Fibroblast of lung (primary cell): ENCODE data around the gene ABLIM2. TPM values are rescaled to one million over a fixed set of nuclear protein-coding genes. Genes with fewer than 3 reads are reported as not detected.
A peak's percentile ranks its signal among the peaks of the same experiment; 100 is the strongest.

Experiments
- DNase-seq, 2 donors: peaks; one replicate each; pipeline versions ENCODE4 v3.0.0 to v3.0.0-alpha.2; 2010; ENCODE audit warnings: low read depth in 2 of 2
- H2AFZ ChIP-seq: 2 replicates; pipeline ENCODE4 v1.5.1; 2012; ENCODE audit warnings: low read length, control low read depth, inconsistent platforms
- H3K27ac ChIP-seq: 2 replicates; pipeline ENCODE4 v1.5.1; 2011; ENCODE audit warnings: low read length, control low read depth; ENCODE audit not compliant: insufficient read depth
- H3K27me3 ChIP-seq: 2 replicates; pipeline ENCODE4 v1.5.1; 2011; ENCODE audit warnings: mild to moderate bottlenecking, low read length; ENCODE audit not compliant: control insufficient read depth, insufficient read depth
- H3K36me3 ChIP-seq: 2 replicates; pipeline ENCODE4 v1.5.1; 2011; ENCODE audit warnings: low read length; ENCODE audit not compliant: control insufficient read depth, insufficient read depth
- H3K4me1 ChIP-seq: 2 replicates; pipeline ENCODE4 v1.5.1; 2011; ENCODE audit warnings: low read length; ENCODE audit not compliant: control insufficient read depth, insufficient read depth; ENCODE audit errors: extremely low read depth
- H3K4me2 ChIP-seq: 2 replicates; pipeline ENCODE4 v1.5.1; 2011; ENCODE audit warnings: low read length, control low read depth; ENCODE audit not compliant: insufficient read depth; ENCODE audit errors: extremely low read depth
- H3K4me3 ChIP-seq, 4 experiments: fragments of 200-600 bp in 1 of 4; sonication (generic) in 1 of 4; replicated peaks in 1 of 4; 2 replicates each; pipeline ENCODE4 v1.5.1; 2011 to 2016; ENCODE audit warnings: low read length in 4 of 4, low read depth in 3 of 4, mild to moderate bottlenecking in 3 of 4, control low read depth in 2 of 4, inconsistent platforms in 1 of 4, mixed read lengths in 1 of 4; ENCODE audit not compliant: insufficient read depth in 1 of 4; ENCODE audit errors: control extremely low read depth in 1 of 4
- H3K79me2 ChIP-seq: 2 replicates; pipeline ENCODE4 v1.5.1; 2012; ENCODE audit warnings: mild to moderate bottlenecking, low read length, inconsistent platforms; ENCODE audit not compliant: control insufficient read depth, insufficient read depth
- H3K9ac ChIP-seq: 2 replicates; pipeline ENCODE4 v1.5.1; 2011; ENCODE audit warnings: mild to moderate bottlenecking, low read length, control low read depth; ENCODE audit not compliant: insufficient read depth
- H3K9me3 ChIP-seq: 2 replicates; pipeline ENCODE4 v1.5.1; 2012; ENCODE audit warnings: low read depth, low read length; ENCODE audit not compliant: control insufficient read depth, insufficient read depth
- H4K20me1 ChIP-seq: 2 replicates; pipeline ENCODE4 v1.5.1; 2011; ENCODE audit warnings: low read length; ENCODE audit not compliant: control insufficient read depth, insufficient read depth; ENCODE audit errors: extremely low read depth
- EZH2 ChIP-seq: IDR thresholded peaks from 2 replicates; pipeline ENCODE4 v1.5.1; 2012; ENCODE audit warnings: low read length, control low read depth, mild to moderate bottlenecking; ENCODE audit errors: missing control alignments
- polyA plus RNA-seq, 2 donors: library from polyadenylated mRNA; depleted of rRNA in 1 of 2; stranded (reverse) in 1 of 2; unstranded in 1 of 2; fragments of >200 nt; gene quantifications; 2 replicates each; pipeline ENCODE4 v1.2.1, GENCODE V29; 2011 to 2012; ENCODE audit warnings: missing spikeins in 1 of 2
- total RNA-seq: library from RNA; depleted of rRNA; stranded (reverse); fragments of >200 nt; gene quantifications from 2 replicates; pipeline ENCODE4 v1.2.1, GENCODE V29; 2014
- TF ChIP-seq, protein P1 (sequence below), 2 donors: IDR thresholded peaks in 1 of 2; conservative IDR thresholded peaks in 1 of 2; 1 replicate in 1 of 2; 2 replicates in 1 of 2; pipeline ENCODE4 v1.5.1; 2011 to 2012; ENCODE audit warnings: low read length in 2 of 2, control low read depth in 1 of 2, inconsistent platforms in 1 of 2, low read depth in 1 of 2, mild to moderate bottlenecking in 1 of 2

ABLIM2 gene
- total and polyA plus RNA-seq, 2 donors (not counting 1 experiment from before 2014, with no cell fraction given): 0.66 to 2.6 TPM

- Histone ChIP-seq H3K9ac (no peak overlapping the region), H3K27ac (no peak overlapping the region), H3K4me1 (no peaks in the 10 kb centered on the region), H2AFZ (no peak overlapping the region), H3K27me3 (no peaks in the 10 kb centered on the region), H3K36me3 (no peaks in the 10 kb centered on the region), H3K4me3 (no peak overlapping the region), H4K20me1 (no peaks in the 10 kb centered on the region), H3K4me2 (no peak overlapping the region), H3K79me2 (no peaks in the 10 kb centered on the region), H3K9me3 (no peaks in the 10 kb centered on the region)
- DNase-seq: no peak
- no peak for TF ChIP-seq EZH2
- TF ChIP-seq, protein P1, sequence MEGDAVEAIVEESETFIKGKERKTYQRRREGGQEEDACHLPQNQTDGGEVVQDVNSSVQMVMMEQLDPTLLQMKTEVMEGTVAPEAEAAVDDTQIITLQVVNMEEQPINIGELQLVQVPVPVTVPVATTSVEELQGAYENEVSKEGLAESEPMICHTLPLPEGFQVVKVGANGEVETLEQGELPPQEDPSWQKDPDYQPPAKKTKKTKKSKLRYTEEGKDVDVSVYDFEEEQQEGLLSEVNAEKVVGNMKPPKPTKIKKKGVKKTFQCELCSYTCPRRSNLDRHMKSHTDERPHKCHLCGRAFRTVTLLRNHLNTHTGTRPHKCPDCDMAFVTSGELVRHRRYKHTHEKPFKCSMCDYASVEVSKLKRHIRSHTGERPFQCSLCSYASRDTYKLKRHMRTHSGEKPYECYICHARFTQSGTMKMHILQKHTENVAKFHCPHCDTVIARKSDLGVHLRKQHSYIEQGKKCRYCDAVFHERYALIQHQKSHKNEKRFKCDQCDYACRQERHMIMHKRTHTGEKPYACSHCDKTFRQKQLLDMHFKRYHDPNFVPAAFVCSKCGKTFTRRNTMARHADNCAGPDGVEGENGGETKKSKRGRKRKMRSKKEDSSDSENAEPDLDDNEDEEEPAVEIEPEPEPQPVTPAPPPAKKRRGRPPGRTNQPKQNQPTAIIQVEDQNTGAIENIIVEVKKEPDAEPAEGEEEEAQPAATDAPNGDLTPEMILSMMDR (conservative IDR thresholded peaks at IDR 0.05 in 1 of 2, IDR thresholded peaks at IDR 0.05 in 1 of 2; ENCODE audit: low read depth in 1 of 2, low read length in 2 of 2): no peak
Measured at GRCh38 chr4:8023696-8024033, 134.9 kb downstream of the ABLIM2 start.

GRCh38 chr4:8022767-8023695 lies 135.6 kb downstream of the ABLIM2 start:
- Histone ChIP-seq H4K20me1 (no peaks in the 10 kb centered on the region), H3K27ac (no peak overlapping the region), H3K79me2 (no peaks in the 10 kb centered on the region), H3K4me1 (no peaks in the 10 kb centered on the region), H3K4me2 (no peak overlapping the region), H3K4me3 (no peak overlapping the region), H2AFZ (no peak overlapping the region), H3K36me3 (no peaks in the 10 kb centered on the region), H3K27me3 (no peaks in the 10 kb centered on the region), H3K9ac (no peak overlapping the region), H3K9me3 (no peaks in the 10 kb centered on the region)
- DNase-seq: no peak
- TF ChIP-seq, protein P1 (conservative IDR thresholded peaks at IDR 0.05 in 1 of 2, IDR thresholded peaks at IDR 0.05 in 1 of 2; ENCODE audit: low read depth in 1 of 2, low read length in 2 of 2): no peak
- TF ChIP-seq EZH2: no peak

DNA sequence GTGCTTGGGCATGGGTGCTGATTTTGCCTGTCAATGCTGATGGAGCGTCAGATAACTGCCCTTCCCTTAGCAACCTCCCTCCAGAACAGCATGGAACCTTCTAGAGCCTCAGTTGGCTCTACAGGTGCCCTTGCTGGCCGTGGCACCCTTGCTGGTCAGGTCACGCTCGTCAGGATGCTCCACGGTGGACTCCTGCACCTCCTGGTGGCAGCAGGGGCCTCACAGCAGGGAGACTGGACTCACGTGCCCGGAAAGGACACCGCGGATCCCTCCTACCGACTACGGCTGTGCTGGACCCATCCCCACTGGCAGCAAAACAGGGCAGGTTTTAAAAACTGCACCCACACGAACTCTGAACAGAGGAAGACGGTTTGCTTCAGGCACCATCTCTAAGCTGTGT lies 136.8 kb downstream of the ABLIM2 start:
- Histone ChIP-seq H3K9ac (no peak overlapping the region), H2AFZ (no peak overlapping the region), H3K27me3 (peaks cover 2% of the 10 kb centered on the region), H3K9me3 (no peaks in the 10 kb centered on the region), H3K4me3 (no peak overlapping the region), H3K27ac (no peak overlapping the region), H3K36me3 (no peaks in the 10 kb centered on the region), H3K4me2 (no peak overlapping the region), H3K79me2 (no peaks in the 10 kb centered on the region), H3K4me1 (no peaks in the 10 kb centered on the region), H4K20me1 (no peaks in the 10 kb centered on the region)
- DNase-seq: no peak
- TF ChIP-seq, protein P1 (conservative IDR thresholded peaks at IDR 0.05 in 1 of 2, IDR thresholded peaks at IDR 0.05 in 1 of 2; ENCODE audit: low read depth in 1 of 2, low read length in 2 of 2): peak in 1 of 2 donors; percentile 7
- no peak for TF ChIP-seq EZH2
